ENCODE measurements around the gene CDC42EP2.

DNA sequence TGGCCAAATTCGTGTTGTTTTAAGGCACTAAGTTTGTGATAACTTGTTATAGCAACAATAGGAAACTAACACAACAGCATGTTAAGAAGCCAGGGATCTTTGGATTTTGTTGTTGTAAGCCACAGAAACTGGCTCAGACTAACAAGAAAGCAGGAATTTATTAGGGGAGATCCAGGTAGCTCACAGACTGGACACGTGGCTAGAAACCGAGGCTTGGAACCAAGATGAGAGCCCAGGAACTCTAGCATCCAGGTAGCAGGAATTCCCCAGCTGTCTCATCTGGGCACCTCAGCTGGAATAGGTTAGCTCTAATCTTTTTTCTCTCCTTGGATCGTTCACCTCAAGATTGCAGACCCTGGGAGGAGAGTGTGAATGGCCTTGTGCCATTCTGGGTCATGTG is 28.0 kb upstream of the CDC42EP2 start:
- TF ChIP-seq, protein P1, sequence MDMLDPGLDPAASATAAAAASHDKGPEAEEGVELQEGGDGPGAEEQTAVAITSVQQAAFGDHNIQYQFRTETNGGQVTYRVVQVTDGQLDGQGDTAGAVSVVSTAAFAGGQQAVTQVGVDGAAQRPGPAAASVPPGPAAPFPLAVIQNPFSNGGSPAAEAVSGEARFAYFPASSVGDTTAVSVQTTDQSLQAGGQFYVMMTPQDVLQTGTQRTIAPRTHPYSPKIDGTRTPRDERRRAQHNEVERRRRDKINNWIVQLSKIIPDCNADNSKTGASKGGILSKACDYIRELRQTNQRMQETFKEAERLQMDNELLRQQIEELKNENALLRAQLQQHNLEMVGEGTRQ (IDR thresholded peaks at IDR 0.05; ENCODE audit: low read depth, low read length) = no peak
- TF ChIP-seq, protein P1 (CRISPR knock-in tag; IDR thresholded peaks at IDR 0.05; ENCODE audit: borderline replicate concordance) = no peak
- TF ChIP-seq POLR2AphosphoS5 (IDR thresholded peaks at IDR 0.05; ENCODE audit: low read depth, low read length) = no peak
